Activated CD8-positive, alpha-beta memory T cell treated with anti-CD3 and anti-CD28 coated beads, Interleukin-2, amount 10 ng/mL, durations not matched to agents 7 days and 5 days (primary cell): ENCODE measurements around the gene ADA. TPM values are rescaled to one million over a fixed set of nuclear protein-coding genes. Genes with fewer than 3 reads are reported as not detected.

Source experiments
- ATAC-seq: fragments of 150-1000 bp; cut with Tn5 transposase; one replicate; pipeline ENCODE4 v1.10.0; 2021; ENCODE audit warnings: moderate library complexity
- CTCF ChIA-PET: fragments of 350-600 bp; sonication (Branson Sonifier 250); formaldehyde crosslinking; loops from one replicate; lab custom pipeline; 2021; ENCODE audit warnings: antibody characterized with exemption; lab: Charles Lee
- DNase-seq: peaks from one replicate; pipeline ENCODE4 v3.0.0-alpha.2; 2020
- H3K27ac Mint-ChIP-seq: one replicate; pipeline ENCODE4 v1.8.0; 2021; ENCODE audit warnings: mild to moderate bottlenecking, mixed read lengths
- H3K27me3 Mint-ChIP-seq: one replicate; pipeline ENCODE4 v1.8.0; 2021; ENCODE audit warnings: mixed read lengths
- H3K36me3 Mint-ChIP-seq: one replicate; pipeline ENCODE4 v1.8.0; 2021; ENCODE audit warnings: mild to moderate bottlenecking, mixed read lengths
- H3K4me1 Mint-ChIP-seq: one replicate; pipeline ENCODE4 v1.8.0; 2021; ENCODE audit warnings: mixed read lengths
- H3K4me3 Mint-ChIP-seq: one replicate; pipeline ENCODE4 v1.8.0; 2021; ENCODE audit warnings: mild to moderate bottlenecking, moderate library complexity, mixed read lengths
- H3K9me3 Mint-ChIP-seq: one replicate; pipeline ENCODE4 v1.8.0; 2022; ENCODE audit warnings: low read depth, mixed read lengths
- total RNA-seq, 2 experiments: library from RNA; stranded (reverse); gene quantifications; one replicate each; pipeline ENCODE4 v1.2.3, GENCODE V29; 2021

Gene ADA
- total RNA-seq, 2 experiments from 2014 or later: 81.4 to 114 TPM

GRCh38 chr20:44648579-44648978 lies 2.9 kb downstream of the ADA start:
- H3K9me3 Mint-ChIP-seq: no peaks in the 10 kb centered on the region
- H3K4me3 Mint-ChIP-seq: no peak overlapping the region
- CTCF ChIA-PET: interaction anchor here (0.8 to 15.9 kb wide), 4 partner anchors 19 to 38 kb away, joined by 3 to 186 read pairs (median 4); no protein-coding TSS in a partner anchor
- no peak for ATAC-seq
- no peaks in the 10 kb centered on the region for H3K27me3 Mint-ChIP-seq
- H3K27ac Mint-ChIP-seq: peak overlapping the region; percentile 41
- DNase-seq: no peak
- H3K4me1 Mint-ChIP-seq: peaks cover 78% of the 10 kb centered on the region
- peaks cover 9% of the 10 kb centered on the region for H3K36me3 Mint-ChIP-seq

DNA sequence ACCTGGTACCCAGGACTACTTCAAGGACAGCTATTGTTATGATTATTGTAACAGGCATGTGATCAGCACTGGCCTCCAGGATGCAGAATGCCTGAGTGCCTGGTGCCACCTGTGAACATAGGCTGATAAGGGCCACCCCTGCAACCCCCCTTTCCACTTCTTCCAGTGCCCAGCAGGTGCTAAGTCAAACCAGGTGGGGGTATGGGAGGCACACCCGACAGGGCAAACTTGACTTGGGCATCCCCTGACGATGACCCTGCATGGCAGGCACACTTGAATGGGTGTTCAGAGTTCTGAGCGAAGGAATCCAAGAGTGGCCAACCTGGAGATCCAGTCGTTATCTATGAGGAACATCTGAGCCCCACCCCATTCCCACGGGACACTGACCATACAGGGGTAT lies 3.4 kb downstream of the ADA start:
- peak overlapping the region; percentile 98 for H3K27ac Mint-ChIP-seq
- peaks cover 9% of the 10 kb centered on the region for H3K36me3 Mint-ChIP-seq
- no peaks in the 10 kb centered on the region for H3K27me3 Mint-ChIP-seq
- no peak for ATAC-seq
- CTCF ChIA-PET: interaction anchor here (0.8 to 15.9 kb wide), 3 partner anchors 20 to 38 kb away, joined by 3 to 186 read pairs (median 4); no protein-coding TSS in a partner anchor
- H3K4me1 Mint-ChIP-seq: peaks cover 80% of the 10 kb centered on the region
- no peak overlapping the region for H3K4me3 Mint-ChIP-seq
- H3K9me3 Mint-ChIP-seq: no peaks in the 10 kb centered on the region
- no peak for DNase-seq

DNA sequence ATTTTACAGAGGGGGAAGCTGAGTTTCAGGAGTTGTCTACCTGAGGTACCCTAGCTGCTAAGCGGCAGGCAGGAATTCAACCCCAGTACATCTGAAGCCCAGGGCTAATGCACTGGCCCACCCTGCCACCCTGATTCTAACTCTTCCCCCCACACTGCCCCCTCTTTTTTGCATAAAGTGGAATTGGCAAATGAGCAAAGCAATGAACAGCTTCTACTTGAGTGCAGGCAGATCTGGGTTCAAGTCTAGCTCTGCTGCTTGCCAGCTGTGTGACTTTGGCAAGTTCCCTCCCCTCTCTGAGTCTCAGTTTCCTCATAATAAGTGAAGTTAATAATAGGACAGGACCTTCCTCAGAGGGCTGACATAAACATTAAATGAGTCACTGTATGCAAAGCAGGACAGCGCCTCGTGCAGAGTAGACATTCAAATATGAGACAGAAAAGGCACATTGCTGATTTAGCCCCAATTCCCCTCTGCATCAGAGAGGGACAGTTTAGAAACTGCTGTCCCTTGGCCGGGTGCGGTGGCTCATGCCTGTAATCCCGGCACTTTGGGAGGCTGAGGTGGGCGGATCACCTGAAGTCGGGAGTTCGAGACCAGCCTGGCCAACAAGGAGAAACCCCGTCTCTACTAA lies 4.7 kb downstream of the ADA start:
- DNase-seq (peak; percentile 56), ATAC-seq (peak; percentile 0)
- no peaks in the 10 kb centered on the region for H3K27me3 Mint-ChIP-seq
- H3K4me1 Mint-ChIP-seq: peaks cover 88% of the 10 kb centered on the region
- peak overlapping the region; percentile 45 for H3K4me3 Mint-ChIP-seq
- no peaks in the 10 kb centered on the region for H3K9me3 Mint-ChIP-seq
- CTCF ChIA-PET: interaction anchor here (0.5 to 15.9 kb wide), 7 partner anchors 10 to 263 kb away, joined by 3 to 186 read pairs (median 3); no protein-coding TSS in a partner anchor
- peak overlapping the region; percentile 98 for H3K27ac Mint-ChIP-seq
- peaks cover 11% of the 10 kb centered on the region for H3K36me3 Mint-ChIP-seq

DNA sequence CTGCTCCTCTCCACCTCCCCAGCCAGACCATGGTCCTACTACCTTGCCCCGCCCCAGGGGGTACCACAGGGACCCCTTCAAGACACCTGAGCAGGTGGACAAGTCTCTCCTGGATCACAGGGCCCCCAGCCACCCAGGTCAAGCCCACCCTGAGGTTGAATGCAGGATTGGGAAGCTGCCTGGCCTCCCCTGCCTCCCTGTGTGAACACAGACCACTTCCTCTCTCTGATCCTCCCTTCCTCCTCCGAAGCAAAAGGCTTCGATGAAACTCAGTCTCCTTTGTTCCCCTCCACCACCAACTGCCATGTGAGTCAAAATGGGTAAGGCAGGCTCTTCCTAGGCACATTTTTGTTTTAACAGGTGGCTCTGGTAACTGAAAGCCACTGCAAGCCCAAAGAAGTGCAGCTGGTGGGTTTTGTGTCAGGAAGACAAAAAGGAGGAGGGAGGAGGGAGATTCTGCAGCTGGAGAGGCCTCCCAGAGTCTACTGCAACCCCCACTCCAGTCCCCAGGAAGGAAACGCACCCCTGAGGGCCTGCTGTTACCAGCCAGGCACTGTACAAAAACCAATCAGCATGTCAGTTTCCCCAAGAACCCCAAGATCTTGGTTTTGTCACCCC lies 5.4 kb downstream of the ADA start:
- H3K27ac Mint-ChIP-seq: peak overlapping the region; percentile 98
- peak overlapping the region; percentile 45 for H3K4me3 Mint-ChIP-seq
- no peaks in the 10 kb centered on the region for H3K27me3 Mint-ChIP-seq
- DNase-seq (peak; percentile 76), ATAC-seq (peak; percentile 37)
- H3K36me3 Mint-ChIP-seq: peaks cover 15% of the 10 kb centered on the region
- H3K4me1 Mint-ChIP-seq: peaks cover 95% of the 10 kb centered on the region
- CTCF ChIA-PET: interaction anchor here (0.8 to 15.9 kb wide), 6 partner anchors 10 to 36 kb away, joined by 3 to 186 read pairs (median 4); no protein-coding TSS in a partner anchor
- no peaks in the 10 kb centered on the region for H3K9me3 Mint-ChIP-seq

GRCh38 chr20:44644667-44645131 lies 6.8 kb downstream of the ADA start:
- peak; percentile 72 for DNase-seq
- Mint-ChIP-seq H3K36me3 (peaks cover 22% of the 10 kb centered on the region), H3K4me1 (peaks cover 89% of the 10 kb centered on the region), H3K9me3 (no peaks in the 10 kb centered on the region), H3K27ac (peak overlapping the region; percentile 98), H3K27me3 (no peaks in the 10 kb centered on the region), H3K4me3 (peak overlapping the region; percentile 25)
- CTCF ChIA-PET: interaction anchor here (0.9 to 15.9 kb wide), 8 partner anchors 8 to 334 kb away, joined by 3 to 186 read pairs (median 4); partner anchors contain the start of gene FITM2
- ATAC-seq: peak; percentile 49

DNA sequence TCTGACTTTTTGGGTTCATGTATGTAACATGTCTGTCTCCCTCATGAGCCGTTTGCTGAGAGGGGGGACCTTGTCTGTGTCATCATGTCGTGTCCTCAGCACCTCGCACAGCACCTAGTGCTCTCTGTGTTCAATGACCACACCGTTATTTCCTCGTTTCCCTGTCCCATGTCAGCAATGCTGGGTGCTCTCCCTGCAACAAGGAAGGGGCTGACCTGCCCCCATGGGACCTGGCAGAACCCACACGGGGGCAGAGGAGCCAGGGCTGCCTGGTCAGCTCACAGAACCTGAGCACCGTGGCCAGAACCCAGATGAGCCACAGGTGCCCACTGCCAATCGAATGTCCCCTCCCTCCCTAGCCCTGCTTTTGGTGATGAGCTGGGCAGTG lies 7.3 kb downstream of the ADA start:
- H3K4me1 Mint-ChIP-seq: peaks cover 86% of the 10 kb centered on the region
- no peak for ATAC-seq
- CTCF ChIA-PET: interaction anchor here (0.9 to 15.9 kb wide), 9 partner anchors 8 to 334 kb away, joined by 3 to 186 read pairs (median 5); partner anchors contain the start of genes ADA and FITM2
- no peaks in the 10 kb centered on the region for H3K27me3 Mint-ChIP-seq
- H3K36me3 Mint-ChIP-seq: peaks cover 22% of the 10 kb centered on the region
- DNase-seq: peak; percentile 45
- H3K9me3 Mint-ChIP-seq: no peaks in the 10 kb centered on the region
- H3K4me3 Mint-ChIP-seq: peak overlapping the region; percentile 22
- peak overlapping the region; percentile 98 for H3K27ac Mint-ChIP-seq

GRCh38 chr20:44643596-44644229 lies 7.8 kb downstream of the ADA start:
- peaks cover 26% of the 10 kb centered on the region for H3K36me3 Mint-ChIP-seq
- peaks cover 85% of the 10 kb centered on the region for H3K4me1 Mint-ChIP-seq
- peak; percentile 79 for DNase-seq
- peak overlapping the region; percentile 98 for H3K27ac Mint-ChIP-seq
- no peaks in the 10 kb centered on the region for H3K27me3 Mint-ChIP-seq
- CTCF ChIA-PET: interaction anchor here (0.9 to 15.9 kb wide), 7 partner anchors 8 to 333 kb away, joined by 3 to 186 read pairs (median 3); partner anchors contain the start of genes ADA and FITM2
- peaks cover under 1% of the 10 kb centered on the region for H3K9me3 Mint-ChIP-seq
- H3K4me3 Mint-ChIP-seq: peak overlapping the region; percentile 22
- peak; percentile 40 for ATAC-seq

- H3K4me3 Mint-ChIP-seq: peak overlapping the region; percentile 61
- ATAC-seq (no peak), DNase-seq (no peak)
- H3K27ac Mint-ChIP-seq: peak overlapping the region; percentile 98
- CTCF ChIA-PET: interaction anchor here (0.9 to 15.9 kb wide), 8 partner anchors 9 to 429 kb away, joined by 3 to 186 read pairs (median 3); partner anchors contain the start of genes ADA and FITM2
- H3K9me3 Mint-ChIP-seq: peaks cover 2% of the 10 kb centered on the region
- no peaks in the 10 kb centered on the region for H3K27me3 Mint-ChIP-seq
- peaks cover 26% of the 10 kb centered on the region for H3K36me3 Mint-ChIP-seq
- H3K4me1 Mint-ChIP-seq: peaks cover 79% of the 10 kb centered on the region
These were observed 8.4 kb downstream of the ADA start for GRCh38 chr20:44643154-44643519.

DNA sequence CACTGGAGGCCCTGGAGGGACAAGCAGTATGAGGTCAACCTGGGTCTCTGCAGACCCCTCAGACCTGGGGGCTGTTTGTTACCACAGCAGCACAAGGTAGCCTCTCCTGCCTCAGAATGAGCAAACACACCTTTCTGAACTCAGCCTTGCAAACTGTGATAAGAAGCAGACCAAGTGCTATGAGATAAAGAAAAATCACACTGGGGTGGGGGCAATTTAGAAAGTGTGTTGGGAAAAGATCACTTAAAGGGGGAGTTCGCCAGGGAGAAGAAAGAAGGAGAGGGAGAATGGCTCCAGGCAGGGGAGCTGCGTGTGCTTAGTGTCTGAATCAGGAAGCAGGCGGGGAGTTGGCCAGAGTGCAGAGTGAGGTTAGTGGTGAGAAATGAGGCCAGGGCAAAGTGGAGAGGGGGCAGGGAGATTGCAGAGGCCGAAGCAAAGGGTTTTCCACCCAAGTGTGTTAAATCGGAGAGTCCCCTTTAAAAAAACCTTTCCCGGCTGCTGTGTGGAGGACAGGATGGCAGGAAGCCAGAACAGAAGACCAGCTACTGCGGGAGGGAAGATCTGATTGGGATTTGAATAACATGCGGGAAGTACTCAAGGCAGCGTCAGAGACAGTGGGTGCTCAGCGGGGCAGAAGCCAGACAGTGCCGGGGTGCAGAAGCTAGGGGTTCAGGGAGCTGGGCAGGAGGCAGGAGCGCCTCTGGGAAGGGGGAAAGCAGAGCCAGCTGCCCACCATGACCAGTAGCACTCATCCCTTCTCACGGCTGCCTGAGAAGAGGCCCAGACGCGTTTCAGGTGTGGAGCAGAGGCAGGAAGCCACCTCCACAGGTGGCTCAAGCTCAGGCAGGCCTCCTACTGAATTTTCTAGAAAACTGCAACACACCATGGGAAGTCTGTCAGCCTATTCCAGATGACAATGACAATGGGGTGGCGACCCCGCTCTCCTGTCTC lies 9.0 kb downstream of the ADA start:
- DNase-seq (peak; percentile 71), ATAC-seq (peak; percentile 18)
- Mint-ChIP-seq H3K9me3 (peaks cover 2% of the 10 kb centered on the region), H3K4me3 (peak overlapping the region; percentile 61), H3K27me3 (no peaks in the 10 kb centered on the region), H3K4me1 (peaks cover 72% of the 10 kb centered on the region), H3K27ac (peak overlapping the region; percentile 98), H3K36me3 (peaks cover 31% of the 10 kb centered on the region)
- CTCF ChIA-PET: interaction anchor here (0.8 to 15.9 kb wide), 11 partner anchors 9 to 428 kb away, joined by 3 to 186 read pairs (median 3); partner anchors contain the start of genes ADA and FITM2

DNA sequence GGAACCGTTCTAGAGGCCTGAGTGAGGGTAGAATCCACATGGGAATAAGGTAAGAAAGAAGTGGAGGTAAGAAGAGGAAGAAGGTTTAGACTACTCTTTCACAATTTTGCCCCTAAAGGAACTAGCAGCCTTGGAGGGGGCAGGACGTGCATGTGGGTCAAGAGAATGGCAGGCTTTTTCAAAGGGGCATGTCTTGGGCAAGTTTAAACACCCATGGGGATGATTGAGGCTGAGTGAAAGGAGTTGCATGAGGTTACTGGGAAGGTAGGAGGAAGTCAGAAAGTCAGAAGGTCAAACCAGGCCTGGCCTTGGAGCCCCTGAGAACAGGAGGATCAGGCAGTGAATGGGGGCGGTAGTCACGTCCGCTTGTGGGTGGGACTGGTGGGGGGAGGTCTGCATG lies 10.2 kb downstream of the ADA start:
- DNase-seq: no peak
- Mint-ChIP-seq H3K9me3 (peaks cover 2% of the 10 kb centered on the region), H3K4me3 (no peak overlapping the region), H3K4me1 (peaks cover 61% of the 10 kb centered on the region), H3K27me3 (no peaks in the 10 kb centered on the region), H3K36me3 (peaks cover 41% of the 10 kb centered on the region), H3K27ac (peak overlapping the region; percentile 98)
- ATAC-seq: no peak
- CTCF ChIA-PET: interaction anchor here (0.8 to 15.9 kb wide), 6 partner anchors 11 to 427 kb away, joined by 3 to 186 read pairs (median 3); partner anchors contain the start of gene ADA

GRCh38 chr20:44640522-44640921 lies 11.0 kb downstream of the ADA start:
- Mint-ChIP-seq H3K27me3 (no peaks in the 10 kb centered on the region), H3K27ac (no peak overlapping the region), H3K36me3 (peaks cover 44% of the 10 kb centered on the region), H3K9me3 (peaks cover 2% of the 10 kb centered on the region), H3K4me3 (no peak overlapping the region), H3K4me1 (peaks cover 53% of the 10 kb centered on the region)
- CTCF ChIA-PET: interaction anchor here (1.3 kb wide), 1 partner anchor 43 kb away, joined by 3 read pairs; no protein-coding TSS in a partner anchor
- ATAC-seq (no peak), DNase-seq (no peak)
